A549 (cell line): Measurements from ENCODE around the gene KIAA1755.

Experiments used
- CHD4 ChIP-seq: fragments of 200-600 bp; sonication (generic); IDR thresholded peaks from 2 replicates; pipeline ENCODE4 v1.6.1; 2016; ENCODE audit warnings: antibody characterized with exemption, mild to moderate bottlenecking, borderline replicate concordance
- EHMT2 ChIP-seq: fragments of 200-600 bp; sonication (generic); IDR thresholded peaks from 2 replicates; pipeline ENCODE4 v1.6.1; 2016; ENCODE audit warnings: antibody characterized with exemption, low read depth, mild to moderate bottlenecking, moderate library complexity
- EP300 ChIP-seq, 2 experiments: fragments of >200 bp; sonication (Bioruptor Twin); formaldehyde crosslinking; IDR thresholded peaks; 2 replicates in 1 of 2; 3 replicates in 1 of 2; pipeline ENCODE4 v1.6.1; 2016 to 2017
- ESRRA ChIP-seq: fragments of 150-350 bp; IDR thresholded peaks from 2 replicates; pipeline ENCODE4 v1.6.1; 2014; ENCODE audit warnings: mild to moderate bottlenecking, low read length, borderline replicate concordance
- POLR2A ChIP-seq: IDR thresholded peaks from 2 replicates; pipeline ENCODE4 v1.6.1; 2012; ENCODE audit warnings: mild to moderate bottlenecking, low read length
- RFX5 ChIP-seq: fragments of 450-650 bp; IDR thresholded peaks from 2 replicates; pipeline ENCODE4 v1.7.1; 2014; ENCODE audit warnings: antibody characterized with exemption, mild to moderate bottlenecking, moderate library complexity
- TP53 ChIP-seq: fragments of 250-450 bp; sonication (Bioruptor Pico); IDR thresholded peaks from 2 replicates; pipeline ENCODE4 v1.5.0; 2021; ENCODE audit warnings: mild to moderate bottlenecking, moderate library complexity
- TF ChIP-seq, protein P1 (sequence below): fragments of 200-600 bp; sonication (generic); IDR thresholded peaks from 2 replicates; pipeline ENCODE4 v1.6.1; 2016; ENCODE audit warnings: antibody characterized with exemption, mild to moderate bottlenecking, moderate library complexity
- TF ChIP-seq, protein P2 (sequence below): fragments of >200 bp; sonication (Bioruptor Twin); formaldehyde crosslinking; IDR thresholded peaks from 3 replicates; pipeline ENCODE4 v1.5.1; 2016
- TF ChIP-seq, protein P3 (sequence below): fragments of 150-350 bp; IDR thresholded peaks from 2 replicates; pipeline ENCODE4 v1.6.1; 2014; ENCODE audit warnings: low read depth, mild to moderate bottlenecking, low read length
- TF ChIP-seq, protein P4 (sequence below): IDR thresholded peaks from 2 replicates; pipeline ENCODE4 v1.6.1; 2012

DNA sequence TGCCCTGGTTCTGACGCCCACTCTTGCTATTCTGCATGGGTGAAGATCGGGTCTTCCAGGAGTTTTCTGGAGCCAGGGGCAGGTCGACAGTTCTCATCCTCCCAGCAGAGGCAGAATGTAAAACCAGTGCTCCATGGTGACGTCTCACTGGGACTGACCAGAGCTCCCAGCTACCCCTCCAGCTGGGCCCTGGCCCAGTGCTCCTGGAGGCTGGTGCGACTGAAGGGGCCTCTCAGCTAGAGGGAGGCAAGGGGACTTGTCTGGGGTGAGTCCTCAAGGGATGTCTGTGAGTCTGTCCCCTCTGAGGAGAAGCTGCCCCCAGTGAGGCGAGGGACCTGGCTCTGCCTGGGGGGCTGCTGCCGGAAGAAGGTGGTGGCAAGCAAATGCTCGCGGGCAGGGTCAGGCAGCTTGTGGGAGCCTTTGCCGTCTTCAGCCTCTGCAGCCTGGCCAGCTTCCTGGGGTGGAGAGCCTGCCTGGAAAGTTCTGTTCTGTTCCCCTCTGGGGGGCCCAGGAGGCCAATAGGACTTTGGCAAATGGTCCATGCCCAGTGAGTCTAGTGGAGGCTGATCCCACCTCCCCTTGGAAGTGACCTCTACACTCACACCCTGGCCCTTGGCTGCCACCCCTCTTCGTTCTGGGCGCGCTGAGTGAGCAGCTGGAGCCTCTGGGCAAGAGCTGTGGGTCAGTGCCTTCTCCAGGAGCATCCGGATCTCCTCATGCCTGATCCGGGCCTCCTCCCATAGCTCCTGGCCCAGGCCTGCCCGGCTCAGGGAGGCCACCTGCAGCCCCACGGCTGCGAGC is 47.5 kb downstream of the KIAA1755 start:
- TF ChIP-seq EHMT2 (no peak), POLR2A (no peak), ESRRA (no peak), RFX5 (no peak), EP300 (IDR thresholded peaks at IDR 0.05) (no peak), CHD4 (no peak), TP53 (CRISPR knock-in tag) (no peak)
- TF ChIP-seq, protein P1, sequence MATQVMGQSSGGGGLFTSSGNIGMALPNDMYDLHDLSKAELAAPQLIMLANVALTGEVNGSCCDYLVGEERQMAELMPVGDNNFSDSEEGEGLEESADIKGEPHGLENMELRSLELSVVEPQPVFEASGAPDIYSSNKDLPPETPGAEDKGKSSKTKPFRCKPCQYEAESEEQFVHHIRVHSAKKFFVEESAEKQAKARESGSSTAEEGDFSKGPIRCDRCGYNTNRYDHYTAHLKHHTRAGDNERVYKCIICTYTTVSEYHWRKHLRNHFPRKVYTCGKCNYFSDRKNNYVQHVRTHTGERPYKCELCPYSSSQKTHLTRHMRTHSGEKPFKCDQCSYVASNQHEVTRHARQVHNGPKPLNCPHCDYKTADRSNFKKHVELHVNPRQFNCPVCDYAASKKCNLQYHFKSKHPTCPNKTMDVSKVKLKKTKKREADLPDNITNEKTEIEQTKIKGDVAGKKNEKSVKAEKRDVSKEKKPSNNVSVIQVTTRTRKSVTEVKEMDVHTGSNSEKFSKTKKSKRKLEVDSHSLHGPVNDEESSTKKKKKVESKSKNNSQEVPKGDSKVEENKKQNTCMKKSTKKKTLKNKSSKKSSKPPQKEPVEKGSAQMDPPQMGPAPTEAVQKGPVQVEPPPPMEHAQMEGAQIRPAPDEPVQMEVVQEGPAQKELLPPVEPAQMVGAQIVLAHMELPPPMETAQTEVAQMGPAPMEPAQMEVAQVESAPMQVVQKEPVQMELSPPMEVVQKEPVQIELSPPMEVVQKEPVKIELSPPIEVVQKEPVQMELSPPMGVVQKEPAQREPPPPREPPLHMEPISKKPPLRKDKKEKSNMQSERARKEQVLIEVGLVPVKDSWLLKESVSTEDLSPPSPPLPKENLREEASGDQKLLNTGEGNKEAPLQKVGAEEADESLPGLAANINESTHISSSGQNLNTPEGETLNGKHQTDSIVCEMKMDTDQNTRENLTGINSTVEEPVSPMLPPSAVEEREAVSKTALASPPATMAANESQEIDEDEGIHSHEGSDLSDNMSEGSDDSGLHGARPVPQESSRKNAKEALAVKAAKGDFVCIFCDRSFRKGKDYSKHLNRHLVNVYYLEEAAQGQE = no peak
- TF ChIP-seq, protein P2, sequence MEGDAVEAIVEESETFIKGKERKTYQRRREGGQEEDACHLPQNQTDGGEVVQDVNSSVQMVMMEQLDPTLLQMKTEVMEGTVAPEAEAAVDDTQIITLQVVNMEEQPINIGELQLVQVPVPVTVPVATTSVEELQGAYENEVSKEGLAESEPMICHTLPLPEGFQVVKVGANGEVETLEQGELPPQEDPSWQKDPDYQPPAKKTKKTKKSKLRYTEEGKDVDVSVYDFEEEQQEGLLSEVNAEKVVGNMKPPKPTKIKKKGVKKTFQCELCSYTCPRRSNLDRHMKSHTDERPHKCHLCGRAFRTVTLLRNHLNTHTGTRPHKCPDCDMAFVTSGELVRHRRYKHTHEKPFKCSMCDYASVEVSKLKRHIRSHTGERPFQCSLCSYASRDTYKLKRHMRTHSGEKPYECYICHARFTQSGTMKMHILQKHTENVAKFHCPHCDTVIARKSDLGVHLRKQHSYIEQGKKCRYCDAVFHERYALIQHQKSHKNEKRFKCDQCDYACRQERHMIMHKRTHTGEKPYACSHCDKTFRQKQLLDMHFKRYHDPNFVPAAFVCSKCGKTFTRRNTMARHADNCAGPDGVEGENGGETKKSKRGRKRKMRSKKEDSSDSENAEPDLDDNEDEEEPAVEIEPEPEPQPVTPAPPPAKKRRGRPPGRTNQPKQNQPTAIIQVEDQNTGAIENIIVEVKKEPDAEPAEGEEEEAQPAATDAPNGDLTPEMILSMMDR = no peak
- TF ChIP-seq, protein P3, sequence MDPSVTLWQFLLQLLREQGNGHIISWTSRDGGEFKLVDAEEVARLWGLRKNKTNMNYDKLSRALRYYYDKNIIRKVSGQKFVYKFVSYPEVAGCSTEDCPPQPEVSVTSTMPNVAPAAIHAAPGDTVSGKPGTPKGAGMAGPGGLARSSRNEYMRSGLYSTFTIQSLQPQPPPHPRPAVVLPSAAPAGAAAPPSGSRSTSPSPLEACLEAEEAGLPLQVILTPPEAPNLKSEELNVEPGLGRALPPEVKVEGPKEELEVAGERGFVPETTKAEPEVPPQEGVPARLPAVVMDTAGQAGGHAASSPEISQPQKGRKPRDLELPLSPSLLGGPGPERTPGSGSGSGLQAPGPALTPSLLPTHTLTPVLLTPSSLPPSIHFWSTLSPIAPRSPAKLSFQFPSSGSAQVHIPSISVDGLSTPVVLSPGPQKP = no peak
- TF ChIP-seq, protein P4, sequence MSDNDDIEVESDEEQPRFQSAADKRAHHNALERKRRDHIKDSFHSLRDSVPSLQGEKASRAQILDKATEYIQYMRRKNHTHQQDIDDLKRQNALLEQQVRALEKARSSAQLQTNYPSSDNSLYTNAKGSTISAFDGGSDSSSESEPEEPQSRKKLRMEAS = no peak
